Measurements from ENCODE around the gene COL4A2. TPM values are rescaled to one million over a fixed set of nuclear protein-coding genes. Genes with fewer than 3 reads are reported as not detected.

The COL4A2 gene
- total RNA-seq, 1 donor from 2014 or later = 120 TPM

DNA sequence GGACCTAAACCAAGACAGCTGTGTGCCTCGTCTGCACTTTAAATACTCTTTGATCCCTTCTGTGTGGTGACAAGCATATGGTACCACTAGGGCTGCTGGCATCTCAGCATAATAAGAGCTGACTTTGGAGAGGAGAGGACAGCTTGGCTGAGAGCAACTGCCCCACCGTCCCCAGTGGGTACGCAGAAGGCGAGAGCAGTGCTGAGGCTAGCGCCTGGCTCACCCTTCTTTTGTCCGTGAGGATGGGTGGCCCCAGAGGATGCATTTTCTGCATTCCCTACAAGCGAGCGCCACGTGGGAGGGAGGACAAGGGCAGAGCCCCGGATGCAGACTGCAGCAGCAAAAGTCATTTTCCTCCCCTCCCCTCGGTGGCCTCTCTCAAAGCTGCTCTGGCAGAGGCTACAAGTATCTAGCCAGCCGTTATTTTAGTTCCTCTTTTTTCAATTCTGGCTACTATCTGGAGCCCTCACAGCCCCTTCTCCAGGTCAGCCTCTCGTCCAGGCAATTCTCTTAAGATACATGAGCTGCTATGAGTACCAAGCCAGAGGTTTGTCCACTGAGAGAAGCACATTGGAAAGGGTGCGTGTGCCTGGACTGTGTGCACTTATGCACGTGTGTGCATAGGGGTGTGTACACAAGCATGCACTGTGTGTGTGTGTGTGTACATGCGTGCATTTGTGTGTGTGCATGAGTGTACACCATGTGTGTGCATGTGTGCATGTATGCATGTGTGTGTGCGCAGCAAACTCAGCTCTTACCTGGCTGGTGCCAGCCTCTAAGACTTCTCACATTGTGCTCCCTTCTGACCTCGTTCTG is 203.1 kb downstream of the COL4A2 start:
- TF ChIP-seq, protein P1, sequence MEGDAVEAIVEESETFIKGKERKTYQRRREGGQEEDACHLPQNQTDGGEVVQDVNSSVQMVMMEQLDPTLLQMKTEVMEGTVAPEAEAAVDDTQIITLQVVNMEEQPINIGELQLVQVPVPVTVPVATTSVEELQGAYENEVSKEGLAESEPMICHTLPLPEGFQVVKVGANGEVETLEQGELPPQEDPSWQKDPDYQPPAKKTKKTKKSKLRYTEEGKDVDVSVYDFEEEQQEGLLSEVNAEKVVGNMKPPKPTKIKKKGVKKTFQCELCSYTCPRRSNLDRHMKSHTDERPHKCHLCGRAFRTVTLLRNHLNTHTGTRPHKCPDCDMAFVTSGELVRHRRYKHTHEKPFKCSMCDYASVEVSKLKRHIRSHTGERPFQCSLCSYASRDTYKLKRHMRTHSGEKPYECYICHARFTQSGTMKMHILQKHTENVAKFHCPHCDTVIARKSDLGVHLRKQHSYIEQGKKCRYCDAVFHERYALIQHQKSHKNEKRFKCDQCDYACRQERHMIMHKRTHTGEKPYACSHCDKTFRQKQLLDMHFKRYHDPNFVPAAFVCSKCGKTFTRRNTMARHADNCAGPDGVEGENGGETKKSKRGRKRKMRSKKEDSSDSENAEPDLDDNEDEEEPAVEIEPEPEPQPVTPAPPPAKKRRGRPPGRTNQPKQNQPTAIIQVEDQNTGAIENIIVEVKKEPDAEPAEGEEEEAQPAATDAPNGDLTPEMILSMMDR (IDR thresholded peaks at IDR 0.05; ENCODE audit: unreplicated experiment) = no peak
- Mint-ChIP-seq H3K27ac (no peak overlapping the region), H3K4me3 (ENCODE audit: low read depth) (no peak overlapping the region)

DNA sequence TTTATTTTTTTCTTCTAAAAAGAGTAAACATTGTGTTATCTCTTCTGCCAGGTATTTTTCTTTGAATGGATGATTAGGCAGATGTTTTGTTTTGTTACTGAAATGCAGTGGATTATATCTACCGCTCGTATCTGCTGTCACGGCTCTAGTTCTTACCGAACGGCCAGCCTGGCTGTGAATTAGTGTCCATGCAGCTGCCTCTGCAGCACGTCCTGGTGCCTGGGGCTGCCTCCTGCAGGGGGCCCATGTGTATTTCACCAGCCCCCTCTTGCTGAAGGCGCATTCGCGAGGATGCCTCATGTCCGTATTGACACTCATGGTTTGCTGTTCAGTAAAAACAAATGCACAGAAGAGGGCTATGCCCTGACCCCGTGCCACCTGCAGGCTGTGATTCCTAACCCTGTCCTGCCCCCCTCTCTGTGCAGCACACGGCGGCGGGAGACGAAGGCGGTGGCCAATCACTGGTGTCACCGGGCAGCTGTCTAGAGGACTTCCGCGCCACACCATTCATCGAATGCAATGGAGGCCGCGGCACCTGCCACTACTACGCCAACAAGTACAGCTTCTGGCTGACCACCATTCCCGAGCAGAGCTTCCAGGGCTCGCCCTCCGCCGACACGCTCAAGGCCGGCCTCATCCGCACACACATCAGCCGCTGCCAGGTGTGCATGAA is 204.6 kb downstream of the COL4A2 start:
- Mint-ChIP-seq H3K4me1 (ENCODE audit: low read depth) (peaks cover 5% of the 10 kb centered on the region), H3K27me3 (no peaks in the 10 kb centered on the region), H3K36me3 (ENCODE audit: insufficient read depth) (peaks cover 19% of the 10 kb centered on the region), H3K27ac (no peak overlapping the region), H3K9me3 (ENCODE audit: low read depth) (no peaks in the 10 kb centered on the region), H3K4me3 (ENCODE audit: low read depth) (no peak overlapping the region)
- DNase-seq (ENCODE audit: low spot score, unreplicated experiment) = no peak
- TF ChIP-seq, protein P1 (IDR thresholded peaks at IDR 0.05; ENCODE audit: unreplicated experiment) = no peak

More for the DNA sequence above, 203.1 kb downstream of the COL4A2 start:
- DNase-seq (ENCODE audit: low spot score, unreplicated experiment) = no peak
- Mint-ChIP-seq H3K27me3 (no peaks in the 10 kb centered on the region), H3K4me1 (ENCODE audit: low read depth) (peaks cover 5% of the 10 kb centered on the region), H3K9me3 (ENCODE audit: low read depth) (no peaks in the 10 kb centered on the region), H3K36me3 (ENCODE audit: insufficient read depth) (peaks cover 23% of the 10 kb centered on the region)

DNA sequence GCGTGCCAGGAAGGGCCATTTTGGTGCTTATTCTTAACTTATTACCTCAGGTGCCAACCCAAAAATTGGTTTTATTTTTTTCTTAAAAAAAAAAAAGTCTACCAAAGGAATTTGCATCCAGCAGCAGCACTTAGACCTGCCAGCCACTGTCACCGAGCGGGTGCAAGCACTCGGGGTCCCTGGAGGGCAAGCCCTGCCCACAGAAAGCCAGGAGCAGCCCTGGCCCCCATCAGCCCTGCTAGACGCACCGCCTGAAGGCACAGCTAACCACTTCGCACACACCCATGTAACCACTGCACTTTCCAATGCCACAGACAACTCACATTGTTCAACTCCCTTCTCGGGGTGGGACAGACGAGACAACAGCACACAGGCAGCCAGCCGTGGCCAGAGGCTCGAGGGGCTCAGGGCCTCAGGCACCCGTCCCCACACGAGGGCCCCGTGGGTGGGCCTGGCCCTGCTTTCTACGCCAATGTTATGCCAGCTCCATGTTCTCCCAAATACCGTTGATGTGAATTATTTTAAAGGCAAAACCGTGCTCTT is 205.2 kb downstream of the COL4A2 start:
- Mint-ChIP-seq H3K27me3 (peaks cover under 1% of the 10 kb centered on the region), H3K27ac (no peak overlapping the region), H3K36me3 (ENCODE audit: insufficient read depth) (peaks cover 14% of the 10 kb centered on the region), H3K4me3 (ENCODE audit: low read depth) (no peak overlapping the region), H3K4me1 (ENCODE audit: low read depth) (peaks cover 3% of the 10 kb centered on the region), H3K9me3 (ENCODE audit: low read depth) (no peaks in the 10 kb centered on the region)
- no peak for DNase-seq (ENCODE audit: low spot score, unreplicated experiment)
- TF ChIP-seq, protein P1 (IDR thresholded peaks at IDR 0.05; ENCODE audit: unreplicated experiment) = no peak

DNA sequence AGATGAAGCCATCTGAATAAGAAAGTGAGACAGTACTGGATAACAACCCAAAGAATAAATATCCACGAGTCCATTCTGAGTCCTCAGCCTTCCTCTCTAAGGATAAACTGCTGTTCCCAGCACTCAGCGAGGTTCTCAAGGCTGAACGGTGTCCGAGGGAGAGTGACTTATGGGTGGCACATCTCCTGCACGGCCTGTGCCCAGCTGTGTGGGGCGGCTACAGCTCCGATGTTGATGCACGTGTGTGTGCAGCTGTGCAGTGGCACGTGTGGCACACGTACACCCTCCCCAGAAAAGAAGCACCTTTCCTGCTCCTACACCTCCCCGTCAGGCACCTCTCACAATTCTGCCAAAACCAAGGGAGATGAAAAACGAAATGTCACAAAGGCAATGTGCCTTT is 209.4 kb downstream of the COL4A2 start:
- Mint-ChIP-seq H3K36me3 (ENCODE audit: insufficient read depth) (peaks cover 10% of the 10 kb centered on the region), H3K27me3 (peaks cover 2% of the 10 kb centered on the region), H3K9me3 (ENCODE audit: low read depth) (no peaks in the 10 kb centered on the region), H3K27ac (no peak overlapping the region), H3K4me1 (ENCODE audit: low read depth) (no peaks in the 10 kb centered on the region), H3K4me3 (ENCODE audit: low read depth) (no peak overlapping the region)
- no peak for DNase-seq (ENCODE audit: low spot score, unreplicated experiment)
- TF ChIP-seq, protein P1 (IDR thresholded peaks at IDR 0.05; ENCODE audit: unreplicated experiment) = no peak

DNA sequence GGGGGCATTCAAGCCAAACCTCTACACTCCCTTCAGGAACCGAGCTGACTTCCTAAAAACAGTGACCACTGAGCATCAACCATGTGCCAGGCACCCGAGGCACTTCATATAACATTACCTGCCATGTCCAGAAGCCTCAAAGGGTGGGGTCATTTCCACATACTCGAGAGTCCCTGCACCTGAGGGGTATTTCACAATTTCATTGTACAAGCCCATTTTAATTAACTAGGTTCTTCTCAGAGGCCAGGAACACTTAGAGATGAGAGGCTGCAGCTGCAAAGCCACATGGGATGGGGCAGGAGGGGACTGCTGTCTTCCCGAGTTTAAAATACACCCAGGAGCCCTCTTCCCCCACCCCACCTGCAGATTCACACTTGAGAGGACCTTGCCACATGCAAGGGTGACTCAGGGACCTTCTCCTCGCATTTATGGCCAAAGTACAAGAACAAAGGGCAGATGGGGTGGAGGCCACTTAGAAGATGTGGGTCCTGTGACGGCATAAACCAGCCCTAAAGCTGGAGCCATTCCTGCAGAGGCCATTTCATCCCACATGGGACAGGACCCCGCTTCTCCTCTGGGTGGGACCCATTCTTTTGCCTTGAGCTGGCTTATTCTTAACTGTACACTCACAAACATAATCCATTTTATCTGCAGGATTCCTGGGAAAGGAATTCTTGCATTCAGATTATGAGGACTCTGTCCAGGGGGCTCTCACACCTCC is 210.6 kb downstream of the COL4A2 start:
- Mint-ChIP-seq H3K4me3 (ENCODE audit: low read depth) (no peak overlapping the region), H3K27ac (no peak overlapping the region), H3K9me3 (ENCODE audit: low read depth) (no peaks in the 10 kb centered on the region)

More for the DNA sequence above, 210.6 kb downstream of the COL4A2 start:
- Mint-ChIP-seq H3K36me3 (ENCODE audit: insufficient read depth) (peaks cover 8% of the 10 kb centered on the region), H3K4me1 (ENCODE audit: low read depth) (no peaks in the 10 kb centered on the region), H3K27me3 (peaks cover 2% of the 10 kb centered on the region)
- DNase-seq (ENCODE audit: low spot score, unreplicated experiment) = no peak
- TF ChIP-seq, protein P1 (IDR thresholded peaks at IDR 0.05; ENCODE audit: unreplicated experiment) = no peak
